H54 (cell line): ENCODE data around the gene UGT1A9.
"Not testable (repeated sequence)": the region's sequence is repeated elsewhere in the genome, so short reads cannot be mapped to it uniquely, and the experiment has no call there.

ENCODE experiments used
- DNase-seq: peaks from one replicate; pipeline ENCODE4 v3.0.0; 2011; ENCODE audit warnings: low spot score, mixed read lengths; ENCODE audit not compliant: insufficient read length
- FAIRE-seq: peaks from 3 replicates; lab custom pipeline; 2011; peaks lifted over from hg19 to GRCh38; lab: Jason Lieb, UNC
- POLR2A ChIP-seq: IDR thresholded peaks from 2 replicates; pipeline ENCODE4 v1.6.1; 2011; ENCODE audit warnings: low read depth, mild to moderate bottlenecking, low read length

UGT1A9 gene

DNA sequence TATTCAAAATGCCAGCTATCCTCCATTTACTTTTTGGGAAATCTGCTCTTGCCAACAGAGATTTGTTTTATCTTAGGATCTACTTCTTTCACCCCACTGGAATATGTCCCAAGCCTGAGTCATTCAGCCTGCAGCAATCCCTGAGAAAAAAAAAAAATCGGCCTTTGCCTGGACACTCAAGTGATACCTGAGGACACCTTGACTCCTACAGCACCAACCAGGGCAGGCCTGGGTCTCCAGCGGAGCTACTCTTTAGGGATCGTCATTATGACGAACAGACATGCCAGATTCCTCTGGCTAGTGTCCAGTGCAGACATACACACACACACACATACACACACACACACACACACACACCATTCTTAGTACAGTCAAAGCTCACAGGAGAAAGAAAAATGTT is 18.7 kb downstream of the UGT1A9 start:
- no peak for DNase-seq
- no peak for FAIRE-seq
- no peak for TF ChIP-seq POLR2A

DNA sequence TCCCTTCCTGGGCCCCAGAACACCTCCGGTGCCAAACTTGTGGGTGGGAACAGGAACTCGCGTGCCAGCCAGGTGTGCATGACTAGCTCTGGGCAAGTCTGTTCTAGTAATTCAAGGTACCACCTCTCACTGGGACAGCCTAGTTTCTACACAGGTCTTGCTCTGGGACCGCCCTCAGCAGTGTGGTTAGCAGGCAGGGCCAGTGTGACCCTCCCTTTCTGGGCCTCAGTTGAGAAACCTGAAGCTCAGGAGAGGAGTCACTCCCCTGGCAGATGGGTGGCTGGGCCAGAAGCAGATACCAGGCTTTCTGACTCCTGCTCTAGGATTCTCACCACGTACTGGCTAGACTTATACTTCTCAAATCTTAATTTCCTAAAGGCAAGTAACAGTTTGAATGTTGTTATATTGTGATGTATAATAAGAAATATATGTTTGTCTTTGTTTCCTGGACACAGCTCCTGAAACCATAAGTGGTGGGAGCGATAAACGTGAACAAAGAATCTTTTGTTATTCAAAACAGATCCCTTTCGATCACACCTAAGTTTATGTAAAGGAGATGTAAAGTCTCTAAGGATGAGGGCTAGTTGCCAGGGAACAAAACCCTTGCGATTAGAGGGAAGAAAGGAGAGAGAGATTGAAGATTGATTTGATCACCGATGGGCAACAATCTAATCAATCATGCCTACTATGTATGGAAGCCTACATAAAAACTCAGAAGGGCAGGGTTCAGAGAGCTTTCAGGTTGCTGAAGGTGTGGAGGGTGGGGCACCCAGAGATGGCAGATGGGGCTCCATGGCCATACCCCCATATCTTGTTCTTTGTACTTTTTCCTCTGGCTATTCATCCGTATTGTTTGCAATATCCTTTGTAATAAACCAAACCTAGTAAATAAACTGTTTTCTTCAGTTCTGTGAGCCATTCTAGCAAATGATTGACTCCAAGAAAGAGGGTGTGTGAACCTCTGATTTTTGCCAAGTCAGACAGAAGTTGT is 20.0 kb downstream of the UGT1A9 start:
- DNase-seq (no peak), FAIRE-seq (no peak)
- no peak for TF ChIP-seq POLR2A

DNA sequence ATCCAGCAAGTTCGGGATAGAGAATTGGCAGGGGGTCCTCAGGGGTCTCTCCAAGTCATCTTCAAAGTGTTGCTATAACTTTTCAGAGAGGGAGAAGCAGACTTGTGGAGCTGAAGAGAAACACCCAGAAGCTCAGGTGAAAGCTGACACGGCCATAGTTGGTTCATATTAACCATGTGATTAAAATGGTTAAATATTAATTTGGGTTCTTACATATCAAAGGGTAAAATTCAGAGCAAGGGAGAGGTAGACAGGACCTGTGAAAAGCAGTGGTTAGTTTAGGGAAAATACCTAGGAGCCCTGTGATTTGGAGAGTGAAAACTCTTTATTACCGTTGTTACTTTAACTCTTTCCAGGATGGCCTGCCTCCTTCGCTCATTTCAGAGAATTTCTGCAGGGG is 20.9 kb downstream of the UGT1A9 start, which contains the start of gene UGT1A6:
TSS of gene UGT1A6 (plus strand) at position 243 of the 400 bp plus-strand sequence. CDS start at position 358, 115 bp downstream.
- no peak for FAIRE-seq

DNA sequence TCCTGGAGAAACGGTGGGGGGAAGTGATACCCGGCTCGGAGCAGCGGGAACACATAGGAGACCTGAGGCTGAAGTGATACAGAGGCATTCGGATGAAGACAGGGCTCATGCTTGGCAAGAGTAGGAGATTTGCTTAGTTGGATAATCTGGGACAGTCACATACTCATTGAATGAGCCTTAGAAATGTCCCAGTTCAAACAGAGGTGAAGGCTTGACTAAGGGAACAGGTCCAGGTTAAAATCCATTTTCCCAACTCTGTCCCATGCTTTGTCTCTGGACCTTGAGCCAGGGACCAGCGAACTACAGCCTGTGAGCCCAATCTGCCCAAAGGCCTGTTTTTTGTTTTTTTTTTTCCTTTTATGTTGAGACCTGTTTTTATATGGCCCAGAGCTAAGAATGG is 22.3 kb downstream of the UGT1A9 start:
- no peak for DNase-seq
- TF ChIP-seq POLR2A: no peak
- no peak for FAIRE-seq

More for the DNA sequence above, 20.9 kb downstream of the UGT1A9 start, which contains the start of gene UGT1A6:
- DNase-seq: no peak
- TF ChIP-seq POLR2A: no peak

DNA sequence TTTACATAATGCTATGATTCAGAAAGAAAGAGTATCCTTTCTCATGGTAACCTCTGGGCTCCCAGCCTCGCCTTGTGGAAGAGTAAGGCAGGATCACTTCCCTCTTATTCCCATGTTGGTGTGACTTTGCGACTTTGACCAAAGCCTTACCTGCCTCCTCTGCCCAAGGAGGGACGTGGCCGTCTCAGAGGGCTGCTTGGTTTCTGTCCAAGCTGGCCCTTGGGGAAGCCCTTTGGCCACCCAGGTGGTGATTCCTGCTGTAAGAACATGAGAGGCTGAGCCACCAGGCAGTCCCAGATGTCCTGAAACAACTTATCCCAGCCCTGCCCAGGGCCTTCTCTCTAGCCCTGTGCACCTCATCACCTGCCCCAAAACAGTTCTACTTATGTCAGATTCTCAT is 27.0 kb downstream of the UGT1A9 start:
- FAIRE-seq (no peak), DNase-seq (no peak)
- no peak for TF ChIP-seq POLR2A

DNA sequence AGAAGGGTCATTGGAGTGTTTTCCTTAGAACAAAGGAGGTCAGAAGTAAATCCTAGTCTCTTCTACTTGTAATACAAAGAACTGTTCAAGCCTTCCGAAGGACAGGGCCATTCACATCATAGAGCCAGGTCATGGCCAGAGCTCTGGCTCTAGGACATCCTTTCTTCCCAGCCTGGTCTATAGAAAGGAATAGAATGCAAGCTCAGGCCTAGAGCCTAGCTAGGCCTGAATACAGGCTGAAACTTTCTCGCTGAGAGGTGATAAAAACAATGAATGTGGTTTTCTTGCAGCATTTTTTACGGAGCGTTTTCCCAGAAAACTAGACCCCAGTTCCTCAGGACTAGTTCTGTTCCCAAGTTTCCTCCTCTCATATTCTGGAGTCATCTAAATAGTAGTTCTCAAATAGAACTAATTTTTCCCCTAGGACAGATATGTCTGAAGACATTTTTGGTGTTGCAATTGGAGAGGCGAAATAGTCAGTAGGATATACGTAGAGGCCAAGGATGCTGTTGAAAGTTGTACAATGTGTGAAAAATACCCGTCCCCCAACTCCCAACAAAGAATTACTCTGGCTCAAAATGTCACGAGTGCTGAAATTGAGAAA is 27.8 kb downstream of the UGT1A9 start:
- DNase-seq (no peak), FAIRE-seq (no peak)
- TF ChIP-seq POLR2A: no peak

DNA sequence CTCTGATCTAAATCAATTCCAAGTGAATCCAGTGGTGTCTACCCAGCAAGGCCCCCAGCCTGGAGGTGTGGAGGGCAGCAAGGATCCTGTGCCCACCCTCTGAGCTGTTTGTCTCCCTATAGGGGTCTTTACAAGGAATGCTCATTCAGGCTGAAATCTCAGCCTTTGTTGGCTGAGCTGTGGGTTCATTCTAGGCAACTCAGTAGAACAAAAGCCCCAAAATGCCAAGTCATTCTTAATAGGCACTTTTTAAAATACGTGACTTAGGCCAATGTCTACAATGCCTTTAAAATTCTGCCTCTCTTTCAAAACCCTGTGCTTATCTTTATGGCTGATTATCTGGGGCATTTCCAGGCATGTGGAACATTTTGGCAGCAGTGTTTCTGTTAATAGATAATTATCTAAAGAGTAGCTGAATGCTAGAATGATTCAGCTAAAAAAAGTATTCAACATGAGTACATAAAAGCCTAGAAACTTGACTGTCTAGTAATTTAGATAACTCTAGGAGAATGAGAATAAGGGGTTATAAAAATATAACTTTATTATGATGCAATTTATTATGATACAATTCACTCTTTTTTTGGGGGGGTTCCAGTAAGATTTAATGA is 28.4 kb downstream of the UGT1A9 start:
- DNase-seq (no peak), FAIRE-seq (no peak)

DNA sequence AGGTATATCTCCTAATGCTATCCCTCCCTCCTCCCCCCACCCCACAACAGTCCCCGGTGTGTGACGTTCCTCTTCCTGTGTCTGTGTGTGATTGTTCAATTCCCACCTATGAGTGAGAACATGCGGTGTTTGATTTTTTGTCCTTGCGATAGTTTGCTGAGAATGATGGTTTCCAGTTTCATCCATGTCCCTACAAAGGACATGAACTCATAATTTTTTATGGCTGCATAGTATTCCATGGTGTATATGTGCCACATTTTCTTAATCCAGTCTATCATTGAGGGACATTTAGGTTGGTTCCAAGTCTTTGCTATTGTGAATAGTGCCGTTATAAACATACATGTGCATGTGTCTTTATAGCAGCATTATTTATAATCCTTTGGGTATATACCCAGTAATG is 29.1 kb downstream of the UGT1A9 start:
- not testable (repeated sequence) for DNase-seq, FAIRE-seq

More for the DNA sequence above, 28.4 kb downstream of the UGT1A9 start:
- TF ChIP-seq POLR2A: no peak

DNA sequence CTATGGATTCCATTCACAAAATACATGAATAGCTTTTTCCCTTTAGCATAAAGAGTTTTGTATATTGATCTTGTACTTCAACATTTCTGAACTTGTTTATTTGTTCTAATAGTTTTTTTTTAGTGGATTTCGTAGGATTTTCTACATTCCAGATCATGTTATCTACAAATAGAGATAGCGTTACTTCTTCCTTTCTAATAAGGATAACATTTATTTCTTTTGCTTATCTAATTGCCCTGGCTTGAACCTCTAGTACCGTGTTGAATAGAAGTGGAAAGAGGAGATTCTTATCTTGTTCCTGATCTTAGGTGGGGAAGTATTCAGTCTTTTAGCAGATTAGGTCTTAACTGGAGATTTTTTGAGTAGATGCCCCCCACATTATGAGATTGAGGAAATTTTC is 30.5 kb downstream of the UGT1A9 start:
- FAIRE-seq: no peak
- no peak for DNase-seq
- no peak for TF ChIP-seq POLR2A

DNA sequence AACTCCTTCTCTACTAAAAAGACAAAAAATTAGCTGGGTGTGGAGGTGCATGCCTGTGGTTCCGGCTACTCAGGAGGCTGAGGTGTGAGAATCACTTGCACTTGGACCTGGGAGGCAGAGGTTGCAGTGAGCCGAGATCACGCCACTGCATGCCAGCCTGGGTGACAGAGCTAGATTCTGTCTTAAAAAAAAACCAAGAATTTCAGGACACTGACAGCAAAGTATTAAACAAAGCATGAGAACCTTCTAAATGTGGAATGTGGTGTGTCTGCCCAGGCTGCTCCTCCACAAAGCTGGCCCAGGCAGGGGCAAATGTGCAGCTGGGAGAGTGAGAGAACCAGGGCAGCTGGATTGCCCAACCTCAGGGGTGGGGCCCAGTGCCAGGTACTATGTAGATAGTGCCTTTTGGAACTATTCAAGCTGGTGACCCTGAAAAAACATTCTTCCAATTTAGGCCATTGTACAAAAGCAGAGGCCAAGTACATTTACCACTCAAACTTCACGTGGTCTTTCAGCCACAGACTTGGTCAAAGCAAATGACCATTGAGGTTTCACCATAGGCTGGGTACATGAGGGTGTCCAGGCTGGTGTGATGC is 34.3 kb downstream of the UGT1A9 start:
- no peak for TF ChIP-seq POLR2A
- DNase-seq (no peak), FAIRE-seq (no peak)

DNA sequence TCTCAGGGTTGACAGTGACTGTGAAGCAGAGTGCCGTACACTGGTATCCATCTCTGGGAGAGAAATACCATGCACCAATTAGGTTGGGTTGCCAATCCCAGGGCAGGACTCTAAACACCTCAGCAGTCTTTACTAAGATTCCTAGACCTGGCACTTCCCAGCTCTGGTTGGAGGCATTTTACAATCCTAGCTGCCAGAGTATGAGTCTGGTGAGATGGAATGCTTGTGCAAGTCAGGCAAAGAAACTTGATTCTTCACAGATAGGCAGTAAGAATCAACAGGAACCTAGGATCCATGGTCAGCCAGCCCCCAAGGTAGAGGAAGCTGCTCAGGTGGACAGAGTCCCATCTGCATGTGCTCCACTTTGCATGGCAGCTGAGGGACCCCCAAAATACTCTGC is 35.0 kb downstream of the UGT1A9 start:
- DNase-seq: no peak
- FAIRE-seq: no peak
- TF ChIP-seq POLR2A: no peak

DNA sequence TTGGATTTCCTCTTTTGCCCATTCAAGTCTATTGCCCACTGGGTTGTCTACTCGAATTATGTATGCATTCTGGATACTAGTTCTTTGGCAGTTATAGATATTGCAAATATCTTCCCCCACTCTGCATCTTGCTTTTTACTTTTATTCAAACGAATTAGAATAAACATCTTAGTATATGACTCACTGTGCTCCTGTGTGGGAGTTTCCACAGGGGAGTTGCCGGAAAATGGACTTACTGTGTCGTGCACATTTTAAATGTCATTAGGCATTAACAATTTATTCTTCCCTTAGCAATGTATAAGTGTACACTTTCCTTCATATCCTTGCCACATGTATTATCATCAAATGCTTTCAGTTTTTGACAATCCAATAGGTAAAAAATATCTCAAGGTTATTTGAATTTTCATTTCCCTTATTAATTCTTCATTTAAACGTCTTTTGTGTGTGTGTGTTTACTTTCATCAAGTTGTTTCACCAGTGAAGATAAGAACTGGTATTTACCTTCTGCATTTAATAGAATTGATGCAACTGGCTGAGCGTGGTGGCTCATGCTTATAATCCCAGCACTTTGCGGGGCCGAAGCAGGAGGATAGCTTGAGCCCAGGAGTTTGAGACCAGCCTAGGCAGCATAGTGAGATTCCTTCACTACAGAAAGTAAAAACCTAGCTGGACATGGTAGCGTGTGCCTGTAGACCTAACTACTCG is 36.4 kb downstream of the UGT1A9 start:
- no peak for DNase-seq
- TF ChIP-seq POLR2A: no peak
- no peak for FAIRE-seq

DNA sequence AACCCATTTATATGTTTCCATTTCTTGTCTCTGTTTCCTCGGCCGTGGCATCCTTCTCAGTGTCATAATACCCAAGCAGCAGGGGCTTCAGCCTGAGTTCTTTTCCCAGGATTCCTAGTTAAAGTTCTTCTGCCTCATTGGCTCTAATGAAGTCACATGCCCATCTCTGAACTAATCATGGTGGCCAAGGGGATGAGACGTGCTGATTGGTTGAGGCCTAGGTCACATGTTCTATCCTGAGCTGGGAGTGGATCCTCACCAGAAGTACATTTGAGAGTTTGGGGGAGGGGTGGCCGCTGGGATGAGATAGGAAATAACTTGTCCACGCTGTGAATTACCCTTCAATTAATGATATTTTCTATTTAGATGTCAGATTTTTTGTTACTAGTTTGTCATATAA is 37.2 kb downstream of the UGT1A9 start:
- FAIRE-seq: no peak
- DNase-seq: no peak
- TF ChIP-seq POLR2A: no peak
